GM12874 (cell line): ENCODE data around the gene PLXNA2.

Source experiments
- TF ChIP-seq, protein P1 (sequence below): IDR thresholded peaks from 2 replicates; pipeline ENCODE4 v1.5.1; 2011; ENCODE audit warnings: low read depth, mild to moderate bottlenecking, control low read depth, low read length, moderate library complexity; ENCODE audit not compliant: insufficient read depth

PLXNA2 gene

DNA sequence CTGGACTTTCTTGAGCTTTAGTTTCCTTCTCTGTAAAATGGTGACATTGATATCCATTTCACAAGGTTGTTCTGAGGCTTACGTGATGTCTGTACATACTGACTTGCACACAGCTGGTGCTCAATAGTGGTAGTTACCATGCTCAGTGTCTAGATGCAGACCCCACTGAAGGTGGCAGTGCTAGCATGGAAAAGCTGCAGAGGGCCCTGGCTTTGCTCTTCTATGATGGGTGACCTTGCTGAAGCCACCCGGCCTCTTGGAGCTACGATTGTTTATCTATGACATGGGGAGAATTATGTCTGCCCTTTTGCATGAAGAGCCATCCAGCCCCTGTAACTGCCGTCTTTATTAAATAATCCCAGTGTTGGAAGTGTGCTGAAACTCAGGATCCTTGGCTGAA lies 131.8 kb downstream of the PLXNA2 start:
- TF ChIP-seq, protein P1, sequence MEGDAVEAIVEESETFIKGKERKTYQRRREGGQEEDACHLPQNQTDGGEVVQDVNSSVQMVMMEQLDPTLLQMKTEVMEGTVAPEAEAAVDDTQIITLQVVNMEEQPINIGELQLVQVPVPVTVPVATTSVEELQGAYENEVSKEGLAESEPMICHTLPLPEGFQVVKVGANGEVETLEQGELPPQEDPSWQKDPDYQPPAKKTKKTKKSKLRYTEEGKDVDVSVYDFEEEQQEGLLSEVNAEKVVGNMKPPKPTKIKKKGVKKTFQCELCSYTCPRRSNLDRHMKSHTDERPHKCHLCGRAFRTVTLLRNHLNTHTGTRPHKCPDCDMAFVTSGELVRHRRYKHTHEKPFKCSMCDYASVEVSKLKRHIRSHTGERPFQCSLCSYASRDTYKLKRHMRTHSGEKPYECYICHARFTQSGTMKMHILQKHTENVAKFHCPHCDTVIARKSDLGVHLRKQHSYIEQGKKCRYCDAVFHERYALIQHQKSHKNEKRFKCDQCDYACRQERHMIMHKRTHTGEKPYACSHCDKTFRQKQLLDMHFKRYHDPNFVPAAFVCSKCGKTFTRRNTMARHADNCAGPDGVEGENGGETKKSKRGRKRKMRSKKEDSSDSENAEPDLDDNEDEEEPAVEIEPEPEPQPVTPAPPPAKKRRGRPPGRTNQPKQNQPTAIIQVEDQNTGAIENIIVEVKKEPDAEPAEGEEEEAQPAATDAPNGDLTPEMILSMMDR: no peak

DNA sequence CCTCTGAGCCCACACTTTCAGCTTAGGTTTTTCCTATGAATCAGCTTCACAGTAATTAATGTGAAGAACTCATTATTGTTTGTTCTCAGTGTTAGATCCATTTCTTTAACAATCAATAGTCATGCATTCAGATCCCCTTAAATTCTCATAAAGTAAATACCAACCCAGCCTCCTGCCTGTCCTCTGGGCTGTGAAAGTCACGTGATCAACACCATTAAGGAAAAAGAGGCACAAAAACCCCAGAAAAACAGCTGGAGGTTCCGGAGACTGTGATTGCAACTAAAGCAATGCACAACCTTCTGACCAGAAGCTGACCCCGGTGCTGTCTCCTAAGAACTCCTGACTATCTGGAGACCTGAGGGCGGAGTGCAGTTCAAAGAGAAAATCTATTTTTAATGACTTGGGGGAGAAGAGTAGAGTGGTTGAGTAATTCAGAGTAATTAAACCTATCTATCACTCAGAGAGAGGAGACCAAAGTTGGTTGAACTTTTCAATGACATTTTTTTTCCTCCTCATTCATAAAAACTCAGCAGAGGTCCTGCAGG lies 132.5 kb downstream of the PLXNA2 start:
- TF ChIP-seq, protein P1: no peak

DNA sequence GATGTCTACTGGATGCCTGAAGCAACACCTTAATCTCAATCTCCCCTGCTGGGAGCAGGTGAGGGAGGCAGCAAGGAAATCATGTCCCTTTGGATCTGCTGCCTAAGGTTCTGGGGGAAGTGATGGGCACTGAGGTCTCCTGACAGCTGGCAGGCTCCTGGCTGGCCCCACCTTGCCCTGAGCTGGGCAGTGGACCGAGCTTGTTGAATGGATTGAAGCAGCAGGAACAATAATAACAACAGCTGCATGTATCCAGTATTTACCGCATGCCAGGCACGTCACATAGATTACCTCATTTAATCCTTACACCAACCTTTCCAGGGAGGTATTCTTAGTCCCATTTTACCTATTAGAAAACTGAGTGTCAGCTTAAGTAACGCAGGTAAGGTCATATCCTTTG lies 133.9 kb downstream of the PLXNA2 start:
- TF ChIP-seq, protein P1: no peak

DNA sequence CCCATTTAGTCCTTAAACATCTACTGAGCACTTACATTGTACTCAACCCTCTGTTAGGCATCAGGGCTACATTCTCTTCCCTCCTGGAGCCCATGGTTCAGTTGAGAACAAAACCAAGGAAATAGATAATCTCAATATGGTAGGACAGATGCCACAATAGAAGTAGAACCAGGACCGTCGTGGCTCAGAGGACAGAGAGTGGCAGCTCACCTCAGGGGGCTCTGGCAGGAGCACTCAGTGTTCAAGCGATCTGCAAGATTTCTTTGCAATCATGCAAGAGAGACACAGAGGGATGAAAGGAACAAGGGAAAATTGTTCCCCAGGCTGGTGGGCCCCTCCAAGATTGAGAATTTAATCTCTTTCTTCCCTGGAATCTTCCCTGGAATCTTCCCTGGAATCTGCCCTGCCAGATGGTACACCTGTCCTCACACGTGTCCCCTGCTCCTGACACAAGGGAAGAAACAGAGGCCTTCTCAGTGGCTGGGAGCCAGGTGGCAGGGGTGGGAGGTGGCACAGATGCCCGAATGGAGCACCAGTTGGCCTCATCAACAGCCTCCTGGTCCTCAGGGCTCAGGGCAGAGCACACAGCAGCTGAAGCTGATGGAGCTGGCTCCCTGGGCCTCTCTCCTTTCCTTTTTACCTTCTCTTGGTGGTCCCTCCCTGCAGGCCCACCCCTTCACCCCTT lies 135.4 kb downstream of the PLXNA2 start:
- TF ChIP-seq, protein P1: no peak

DNA sequence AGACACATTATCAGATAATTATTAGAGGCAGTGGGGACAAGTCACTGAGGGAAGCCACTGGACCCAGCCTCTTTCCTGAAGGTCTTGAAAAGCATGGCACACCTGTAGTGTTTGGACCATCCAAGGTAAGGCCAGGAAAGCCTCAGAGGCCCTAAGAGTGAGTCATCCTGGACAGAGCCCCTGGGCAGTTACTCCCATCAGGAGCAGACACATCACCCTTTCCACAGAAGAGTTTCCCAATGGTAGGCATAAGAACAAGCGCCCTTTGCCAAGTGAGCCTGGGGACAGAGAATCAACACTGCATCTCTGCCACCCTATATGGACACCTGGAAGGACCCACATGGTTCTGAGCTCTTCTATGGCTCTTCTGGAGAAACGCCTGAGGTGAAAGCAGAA lies 136.0 kb downstream of the PLXNA2 start:
- TF ChIP-seq, protein P1: no peak

DNA sequence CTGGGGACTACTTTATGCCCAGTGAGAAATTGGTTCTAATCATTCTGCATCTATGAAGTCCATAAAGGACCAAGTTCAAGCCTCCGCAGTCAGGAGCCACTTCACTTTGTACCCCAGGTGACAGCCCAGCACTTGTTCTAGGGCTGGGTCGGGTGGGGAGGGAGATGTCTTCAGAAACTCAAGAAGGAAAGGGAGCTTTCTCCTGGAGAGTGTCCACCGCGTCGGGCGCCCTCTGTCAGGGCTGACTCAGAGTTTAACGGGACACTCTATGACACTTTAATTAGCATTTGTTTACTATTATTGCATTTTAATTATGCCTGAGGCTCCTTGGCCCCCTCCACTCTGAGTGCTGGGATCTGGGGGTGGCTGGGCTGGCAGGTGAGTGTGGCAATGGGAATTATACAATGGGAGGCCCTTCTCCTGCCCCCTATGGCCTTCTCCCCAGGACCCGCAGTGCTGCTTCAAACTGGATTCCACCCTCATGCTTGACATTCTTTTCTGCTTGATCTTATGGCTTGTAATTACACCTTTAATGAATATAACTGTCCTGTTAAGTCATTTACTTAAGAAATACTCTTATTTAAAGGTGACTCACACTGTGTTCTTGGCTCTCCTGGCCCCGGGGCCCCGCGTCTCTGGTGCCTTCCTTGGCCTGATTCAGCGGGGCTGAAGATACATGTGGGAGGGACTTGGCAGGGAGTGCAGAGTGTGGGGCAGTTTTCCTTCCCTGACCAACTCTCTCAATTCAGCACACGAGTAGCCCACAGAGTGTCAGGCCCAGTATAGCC lies 136.6 kb downstream of the PLXNA2 start:
- TF ChIP-seq, protein P1: no peak

DNA sequence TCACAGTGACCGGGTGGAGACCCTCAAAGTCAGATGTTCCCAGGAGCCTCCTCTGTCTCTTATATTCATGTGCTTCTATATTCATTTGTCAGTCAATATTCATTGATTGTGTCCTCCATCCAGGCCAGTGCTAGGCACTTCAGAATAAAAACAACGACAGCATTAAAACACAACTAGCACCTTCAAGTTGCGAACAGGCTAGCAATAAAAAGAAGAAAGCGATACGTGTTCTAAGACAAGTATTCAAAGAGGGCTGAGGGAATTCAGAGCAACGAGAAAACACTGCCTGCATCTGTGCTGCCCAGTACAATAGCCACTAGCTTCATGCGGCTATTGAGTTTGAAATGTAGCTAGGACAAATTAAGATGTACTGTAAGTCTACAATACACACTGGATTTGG lies 138.0 kb downstream of the PLXNA2 start:
- TF ChIP-seq, protein P1: no peak
